Sigmoid colon (tissue), 3 donors: Measurements from ENCODE around the gene AJM1.

ENCODE experiments used
- POLR2A ChIP-seq, 2 donors: fragments of 450-650 bp; IDR thresholded peaks; one replicate each; pipeline ENCODE4 v1.6.1; 2016; ENCODE audit warnings: antibody characterized with exemption in 2 of 2, mild to moderate bottlenecking in 2 of 2, moderate library complexity in 2 of 2
- TF ChIP-seq, protein P1 (sequence below), 4 experiments: fragments of 450-650 bp in 3 of 4; fragments of 200-600 bp in 1 of 4; IDR thresholded peaks; one replicate each; pipeline ENCODE4 v1.5.1; 2016 to 2019; ENCODE audit warnings: antibody characterized with exemption in 4 of 4, mild to moderate bottlenecking in 3 of 4, moderate library complexity in 2 of 4

DNA sequence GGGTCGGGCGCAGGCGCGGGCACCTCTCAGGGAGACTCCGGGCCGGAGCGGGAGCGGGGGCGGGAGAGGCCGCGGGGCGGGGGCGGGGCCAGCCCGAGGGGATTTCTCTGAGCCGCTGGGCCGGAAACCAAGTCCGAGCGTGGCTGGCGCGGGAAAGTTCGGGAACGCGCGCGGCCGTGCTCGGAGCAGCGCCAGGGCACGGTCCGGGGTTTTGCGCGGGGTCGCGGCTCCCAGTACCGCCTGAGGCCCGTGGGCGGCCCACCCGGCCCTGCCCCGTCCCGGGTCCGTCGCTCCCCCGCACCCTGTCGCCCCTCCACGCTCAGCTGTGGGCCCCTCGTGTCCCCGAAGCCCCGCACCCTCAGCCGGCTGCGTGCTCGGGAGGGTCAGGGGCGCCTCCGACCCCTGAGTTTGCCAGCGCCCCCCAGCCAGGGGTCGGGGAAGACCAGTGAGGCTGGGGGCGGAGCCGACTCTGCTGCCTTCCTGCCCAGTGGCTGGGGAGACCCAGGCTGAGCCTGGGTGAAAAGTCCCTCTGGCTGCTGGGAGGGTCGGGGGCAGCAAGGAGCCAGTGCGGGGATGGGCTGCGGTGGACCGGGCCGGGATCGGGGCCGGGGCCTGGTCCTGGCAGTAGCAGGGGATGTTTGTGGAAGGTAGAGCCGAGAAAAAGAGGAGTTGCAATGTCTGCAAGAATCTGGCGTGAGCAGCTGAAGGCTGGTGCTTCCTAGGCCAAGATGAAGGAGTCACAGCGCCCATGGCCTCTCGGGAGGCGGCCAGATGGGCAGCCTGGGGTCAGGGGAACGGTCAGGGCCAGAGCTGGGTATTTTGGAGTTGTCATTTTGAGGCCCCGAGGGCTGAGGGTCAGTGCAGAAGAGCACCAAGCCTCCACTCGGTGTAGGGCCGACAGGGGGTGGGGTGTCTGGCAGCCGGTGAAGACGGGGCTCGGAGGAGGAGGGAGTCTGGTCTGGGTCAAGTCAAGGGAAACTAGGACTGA lies 44.6 kb downstream of the AJM1 start:
- TF ChIP-seq POLR2A (IDR thresholded peaks at IDR 0.05) = no peak
- TF ChIP-seq, protein P1, sequence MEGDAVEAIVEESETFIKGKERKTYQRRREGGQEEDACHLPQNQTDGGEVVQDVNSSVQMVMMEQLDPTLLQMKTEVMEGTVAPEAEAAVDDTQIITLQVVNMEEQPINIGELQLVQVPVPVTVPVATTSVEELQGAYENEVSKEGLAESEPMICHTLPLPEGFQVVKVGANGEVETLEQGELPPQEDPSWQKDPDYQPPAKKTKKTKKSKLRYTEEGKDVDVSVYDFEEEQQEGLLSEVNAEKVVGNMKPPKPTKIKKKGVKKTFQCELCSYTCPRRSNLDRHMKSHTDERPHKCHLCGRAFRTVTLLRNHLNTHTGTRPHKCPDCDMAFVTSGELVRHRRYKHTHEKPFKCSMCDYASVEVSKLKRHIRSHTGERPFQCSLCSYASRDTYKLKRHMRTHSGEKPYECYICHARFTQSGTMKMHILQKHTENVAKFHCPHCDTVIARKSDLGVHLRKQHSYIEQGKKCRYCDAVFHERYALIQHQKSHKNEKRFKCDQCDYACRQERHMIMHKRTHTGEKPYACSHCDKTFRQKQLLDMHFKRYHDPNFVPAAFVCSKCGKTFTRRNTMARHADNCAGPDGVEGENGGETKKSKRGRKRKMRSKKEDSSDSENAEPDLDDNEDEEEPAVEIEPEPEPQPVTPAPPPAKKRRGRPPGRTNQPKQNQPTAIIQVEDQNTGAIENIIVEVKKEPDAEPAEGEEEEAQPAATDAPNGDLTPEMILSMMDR (IDR thresholded peaks at IDR 0.05) = no peak
